ENCODE results near the gene GRIK4. TPM values are rescaled to one million over a fixed set of nuclear protein-coding genes. Genes with fewer than 3 reads are reported as not detected.

The GRIK4 gene
- total and polyA plus RNA-seq, 2 of the 4 experiments (the other 2 are of a cell fraction), result 0.18 to 0.38 TPM

DNA sequence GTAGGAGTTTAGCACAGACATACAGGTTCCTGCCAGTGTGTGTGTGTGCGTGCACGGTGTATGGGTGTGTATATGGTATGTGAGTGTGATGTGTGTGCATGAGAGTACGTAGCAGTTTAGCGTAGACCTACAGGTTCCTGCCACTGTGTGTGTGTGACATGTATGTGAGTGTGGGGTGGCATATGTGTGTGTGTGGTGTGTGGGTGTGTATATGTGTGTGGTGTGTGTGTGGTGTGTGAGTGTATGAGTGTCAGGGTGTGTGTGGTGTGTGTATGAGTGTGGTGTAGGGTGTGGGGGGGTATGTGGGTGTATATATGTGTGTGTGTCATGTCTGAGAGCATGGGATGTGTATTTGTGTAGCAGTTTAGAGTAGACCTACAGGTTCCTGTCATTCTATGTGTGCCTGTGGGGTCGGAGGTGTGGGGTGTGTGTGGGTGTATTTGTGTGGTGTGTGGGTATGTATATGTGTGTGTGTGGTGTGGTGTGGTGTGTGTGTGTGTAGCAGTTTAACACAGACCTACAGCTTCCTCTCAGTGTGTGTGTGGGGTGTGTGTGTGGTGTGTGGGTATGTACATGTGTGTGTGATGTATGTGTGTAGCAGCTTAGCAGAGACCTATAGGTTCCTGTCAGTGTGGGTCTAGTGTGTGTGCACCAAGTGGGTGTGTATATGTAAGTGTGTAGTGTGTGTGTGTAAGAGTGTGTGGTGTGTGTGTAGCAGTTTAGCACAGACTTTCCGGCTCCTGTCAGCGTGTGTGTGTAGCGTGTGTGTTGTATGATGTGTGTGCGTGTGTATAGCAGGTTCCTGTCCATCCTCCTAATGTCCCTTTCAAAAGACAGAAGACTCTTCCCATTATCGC lies 480.5 kb downstream of the GRIK4 start:
- POLR2A ChIA-PET (ENCODE audit: unreplicated experiment), result no interaction called here
- DNase-seq, result no peak
- Histone ChIP-seq H3K9ac (ENCODE audit: low read depth, low read length) (no peak overlapping the region), H2AK5ac (ENCODE audit: low read depth, low read length) (no peak overlapping the region), H2BK120ac (ENCODE audit: low read depth, low read length) (no peak overlapping the region), H3K27me3 (ENCODE audit: control insufficient read depth, insufficient read depth, low read length) (peaks cover 49% of the 10 kb centered on the region), H3K4me3 (ENCODE audit: insufficient read depth, low read depth, low read length) (no peak overlapping the region), H3K4me2 (ENCODE audit: low read depth, low read length) (no peak overlapping the region), H3K79me1 (ENCODE audit: low read depth in 1 of 2, low read length in 2 of 2) (no peaks in the 10 kb centered on the region), H3K18ac (ENCODE audit: low read depth, low read length) (no peak overlapping the region), H2AK9ac (replicated peaks; ENCODE audit: low read depth, low read length, poor library complexity) (no peak overlapping the region), H2AFZ (replicated peaks; ENCODE audit: low read length, poor library complexity) (peak overlapping the region; percentile 38), H2BK15ac (ENCODE audit: low read depth, low read length) (no peak overlapping the region), H3K9me1 (ENCODE audit: insufficient read depth, low read length) (no peaks in the 10 kb centered on the region; the same call in 1 of the 2 replicates), H4K8ac (ENCODE audit: low read depth in 2 of 2, low read length in 2 of 2) (no peak overlapping the region), H3K27ac (ENCODE audit: insufficient read depth, low read length) (no peak overlapping the region), H3K4me1 (ENCODE audit: control insufficient read depth, insufficient read depth, low read length) (no peaks in the 10 kb centered on the region), H4K91ac (ENCODE audit: insufficient read depth, low read depth, low read length) (no peak overlapping the region), H3K4ac (ENCODE audit: low read depth, low read length) (no peak overlapping the region), H3K36me3 (ENCODE audit: control insufficient read depth, insufficient read depth, low read length) (no peaks in the 10 kb centered on the region), H2BK20ac (ENCODE audit: low read depth, low read length) (no peak overlapping the region), H3K23ac (ENCODE audit: low read depth, low read length) (no peak overlapping the region), H3K14ac (replicated peaks; ENCODE audit: low read depth, low read length) (no peak overlapping the region), H3K56ac (ENCODE audit: extremely low read depth, insufficient read depth, low read length) (no peak overlapping the region), H4K20me1 (ENCODE audit: insufficient read depth, low read length) (no peaks in the 10 kb centered on the region), H4K5ac (ENCODE audit: low read depth, low read length) (no peak overlapping the region), H2BK5ac (ENCODE audit: low read depth, low read length, poor library complexity, severe bottlenecking) (peak overlapping the region; percentile 15), H3K9me3 (ENCODE audit: control insufficient read depth, insufficient read depth, low read length) (no peaks in the 10 kb centered on the region)
- dilution Hi-C loops (cut with HindIII; ENCODE audit: low sequenced_read_pairs, unreplicated experiment) (no loop called here), intact Hi-C loops (cut with micrococcal nuclease) (no loop called here), in situ Hi-C loops (cut with MboI; ENCODE audit: low sequenced_read_pairs) (no loop called here)
- CTCF ChIA-PET, result no interaction called here
- 82% methylated on average over 4 of the region's 10 CpGs; no CpG with 5 or more reads in 1 of the 2 experiments for WGBS, 2 experiments (ENCODE audit: extremely low coverage in 2 of 2, insufficient read length in 1 of 2)
- BruUV-seq (replicated peaks), result no TSS peak
- TF ChIP-seq CHD1 (IDR thresholded peaks at IDR 0.05; ENCODE audit: low read depth, low read length), result no peak
- TF ChIP-seq POLR2A (IDR thresholded peaks at IDR 0.05; ENCODE audit: low read depth, low read length), result no peak
- TF ChIP-seq, protein P1, sequence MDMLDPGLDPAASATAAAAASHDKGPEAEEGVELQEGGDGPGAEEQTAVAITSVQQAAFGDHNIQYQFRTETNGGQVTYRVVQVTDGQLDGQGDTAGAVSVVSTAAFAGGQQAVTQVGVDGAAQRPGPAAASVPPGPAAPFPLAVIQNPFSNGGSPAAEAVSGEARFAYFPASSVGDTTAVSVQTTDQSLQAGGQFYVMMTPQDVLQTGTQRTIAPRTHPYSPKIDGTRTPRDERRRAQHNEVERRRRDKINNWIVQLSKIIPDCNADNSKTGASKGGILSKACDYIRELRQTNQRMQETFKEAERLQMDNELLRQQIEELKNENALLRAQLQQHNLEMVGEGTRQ (IDR thresholded peaks at IDR 0.05; ENCODE audit: low read depth, low read length), result no peak
- TF ChIP-seq BHLHE40 (IDR thresholded peaks at IDR 0.05; ENCODE audit: low read depth, low read length), result no peak
- no peak for ATAC-seq (ENCODE audit: low read depth)
